Measurements from ENCODE around the gene RNU1-1. TPM values are rescaled to one million over a fixed set of nuclear protein-coding genes. Genes with fewer than 3 reads are reported as not detected.
"Not testable (repeated sequence)": the region's sequence is repeated elsewhere in the genome, so short reads cannot be mapped to it uniquely, and the experiment has no call there.

The RNU1-1 gene
- total RNA-seq, 2 donors from 2014 or later = 3,977 to 5,589 TPM

- intact Hi-C loops (cut with DNase I, micrococcal nuclease); ATAC-seq; DNase-seq: not testable (repeated sequence)
Observed at GRCh38 chr1:16475771-16476770, 38.0 kb downstream of the RNU1-1 start.

- ATAC-seq; DNase-seq; intact Hi-C loops (cut with DNase I, micrococcal nuclease): not testable (repeated sequence)
Observed at GRCh38 chr1:16474891-16475290, 39.2 kb downstream of the RNU1-1 start.

GRCh38 chr1:16474166-16474800 lies 39.8 kb downstream of the RNU1-1 start:
- no peak for ATAC-seq
- intact Hi-C loops (cut with DNase I, micrococcal nuclease) = no loop called here

GRCh38 chr1:16468558-16468957 lies 45.5 kb downstream of the RNU1-1 start:
- DNase-seq = no peak
- intact Hi-C loops (cut with DNase I, micrococcal nuclease) = no loop called here
- ATAC-seq = no peak

More at GRCh38 chr1:16474166-16474800, 39.8 kb downstream of the RNU1-1 start:
- DNase-seq = no peak

GRCh38 chr1:16464917-16465625 lies 49.0 kb downstream of the RNU1-1 start:
- intact Hi-C loops (cut with DNase I, micrococcal nuclease) = no loop called here
- no peak for DNase-seq
- no peak for ATAC-seq

Other genes with a start within 250 kb of the RNU1-1 start
- 10 to 100 TPM; 13.4 to 14.8 TPM for gene FBXO42, start 161.8 kb downstream of the RNU1-1 start, total RNA-seq
- 100 to 1,000 TPM; 111 to 123 TPM for gene SZRD1, start 147.0 kb downstream of the RNU1-1 start, total RNA-seq
- not detected for gene SPATA21, start 76.9 kb downstream of the RNU1-1 start, total RNA-seq
- 10 to 100 TPM; 41.5 to 57.0 TPM for gene NECAP2, start 73.6 kb downstream of the RNU1-1 start, total RNA-seq
- gene NBPF1, start 99.3 kb upstream of the RNU1-1 start, total RNA-seq = 100 to 1,000 TPM; 101 to 109 TPM
- 1,000 to 10,000 TPM; 3,977 to 5,589 TPM for gene RNU1-3, start 152.7 kb upstream of the RNU1-1 start, total RNA-seq
- gene RNU1-4, start 226.2 kb upstream of the RNU1-1 start, total RNA-seq = 1,000 to 10,000 TPM; 3,977 to 5,589 TPM

Data from left colon (tissue), 2 donors.